ENCODE data around the gene CAMK4.

DNA sequence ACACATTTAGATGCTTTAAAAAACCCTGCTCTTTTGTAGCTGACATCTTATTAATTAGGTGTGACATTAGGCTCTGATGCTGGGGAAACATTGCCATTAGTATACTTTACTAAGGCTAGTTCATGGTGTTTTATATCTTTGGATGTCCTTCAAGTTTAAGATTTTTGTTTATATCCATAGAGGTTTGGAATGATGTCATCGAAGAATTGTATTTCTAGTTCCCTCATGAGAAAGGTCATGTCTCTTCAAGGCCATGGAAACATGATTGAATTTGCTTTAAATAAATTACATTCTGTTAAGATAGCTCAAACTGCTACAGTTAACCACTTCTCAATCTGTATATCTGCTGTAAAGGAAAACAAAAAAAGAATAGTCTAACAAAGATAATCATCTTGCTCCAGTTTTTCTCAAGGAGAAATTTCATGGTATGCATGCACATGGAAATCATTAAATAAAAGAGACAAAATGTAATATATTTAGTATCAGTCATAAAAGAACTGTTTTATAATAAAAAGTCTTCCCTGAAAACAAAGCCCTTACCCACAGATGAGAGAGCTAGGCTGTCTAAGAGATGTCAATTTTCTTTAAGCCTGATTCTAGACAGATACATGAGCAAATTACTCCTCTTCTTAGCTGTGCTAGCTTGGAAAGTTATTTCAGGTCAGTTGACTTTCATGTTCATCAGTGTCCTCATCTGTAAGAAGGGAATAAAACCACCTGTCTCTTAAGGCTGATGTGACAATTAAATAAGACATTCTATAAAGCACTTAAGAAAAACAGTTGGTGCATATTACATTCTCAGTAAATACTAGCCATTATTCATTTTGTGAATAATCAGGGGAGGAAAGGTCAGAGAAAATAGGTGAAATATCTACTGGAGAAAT, 313.2 kb downstream of the CAMK4 start:
- TF ChIP-seq, protein P1, sequence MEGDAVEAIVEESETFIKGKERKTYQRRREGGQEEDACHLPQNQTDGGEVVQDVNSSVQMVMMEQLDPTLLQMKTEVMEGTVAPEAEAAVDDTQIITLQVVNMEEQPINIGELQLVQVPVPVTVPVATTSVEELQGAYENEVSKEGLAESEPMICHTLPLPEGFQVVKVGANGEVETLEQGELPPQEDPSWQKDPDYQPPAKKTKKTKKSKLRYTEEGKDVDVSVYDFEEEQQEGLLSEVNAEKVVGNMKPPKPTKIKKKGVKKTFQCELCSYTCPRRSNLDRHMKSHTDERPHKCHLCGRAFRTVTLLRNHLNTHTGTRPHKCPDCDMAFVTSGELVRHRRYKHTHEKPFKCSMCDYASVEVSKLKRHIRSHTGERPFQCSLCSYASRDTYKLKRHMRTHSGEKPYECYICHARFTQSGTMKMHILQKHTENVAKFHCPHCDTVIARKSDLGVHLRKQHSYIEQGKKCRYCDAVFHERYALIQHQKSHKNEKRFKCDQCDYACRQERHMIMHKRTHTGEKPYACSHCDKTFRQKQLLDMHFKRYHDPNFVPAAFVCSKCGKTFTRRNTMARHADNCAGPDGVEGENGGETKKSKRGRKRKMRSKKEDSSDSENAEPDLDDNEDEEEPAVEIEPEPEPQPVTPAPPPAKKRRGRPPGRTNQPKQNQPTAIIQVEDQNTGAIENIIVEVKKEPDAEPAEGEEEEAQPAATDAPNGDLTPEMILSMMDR (IDR thresholded peaks at IDR 0.05; ENCODE audit: extremely low read depth in 1 of 2, insufficient read depth in 1 of 2, low read depth in 1 of 2, low read length in 2 of 2): no peak
- TF ChIP-seq POLR2AphosphoS5 (IDR thresholded peaks at IDR 0.05; ENCODE audit: insufficient read depth, low read depth, low read length): no peak
